Stimulated activated CD4-positive, alpha-beta T cell treated with anti-CD3 and anti-CD28 coated beads, Interleukin-1b, Interleukin-23, amount 100 ng/mL, for 24 hours (primary cell): ENCODE measurements around the gene ATP13A3.

Source experiments
- DNase-seq, 4 experiments: peaks; one replicate each; pipeline ENCODE4 v3.0.0-alpha.2; 2020; ENCODE audit warnings: low read depth in 4 of 4, low spot score in 1 of 4

Gene ATP13A3

GRCh38 chr3:194374935-194375334 lies 111.9 kb downstream of the ATP13A3 start:
- no peak for DNase-seq

- DNase-seq: no peak
Observed at GRCh38 chr3:194373899-194374298, 112.9 kb downstream of the ATP13A3 start.

- no peak for DNase-seq
Observed at GRCh38 chr3:194373028-194373427, 113.8 kb downstream of the ATP13A3 start.

- DNase-seq: no peak
Observed at GRCh38 chr3:194370753-194371152, 116.0 kb downstream of the ATP13A3 start.

DNA sequence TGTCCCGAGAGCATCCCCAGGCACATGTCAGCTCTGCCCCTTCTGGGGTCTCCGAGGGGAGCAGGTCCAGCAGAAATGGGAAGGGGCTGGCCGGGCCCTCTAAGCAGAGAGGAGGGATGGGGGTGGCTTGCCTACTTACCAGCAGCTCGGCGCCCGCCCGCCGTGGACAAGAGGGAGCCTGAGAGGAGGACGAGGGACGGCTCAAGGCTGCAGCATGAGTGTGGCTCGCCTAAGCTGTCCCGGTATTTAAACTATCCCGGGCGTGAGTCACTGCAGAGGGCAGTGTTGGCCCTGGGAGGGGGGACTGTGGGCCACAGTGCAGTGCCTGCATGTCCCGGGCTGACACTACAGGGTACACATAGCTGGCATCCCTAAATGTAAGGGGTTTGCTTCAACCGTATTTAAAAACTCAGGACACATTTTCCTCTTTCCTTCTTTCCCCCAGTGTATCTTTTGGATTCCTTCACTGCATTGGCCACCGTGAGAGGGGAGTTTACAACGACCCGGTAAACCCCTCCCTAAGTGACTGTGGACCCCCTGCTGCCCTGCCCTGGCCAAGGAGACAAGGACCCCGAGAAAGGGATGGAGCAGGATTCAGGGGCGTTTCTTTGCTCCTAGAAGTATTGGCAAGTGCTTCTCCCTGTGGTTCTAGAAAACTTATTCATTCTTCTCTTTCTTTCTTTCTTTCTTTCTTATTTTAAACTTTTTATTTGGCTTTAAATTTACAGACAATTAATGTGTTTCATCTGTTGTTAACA lies 117.1 kb downstream of the ATP13A3 start, which contains the start of gene LRRC15:
TSS of gene LRRC15 (minus strand) at position 222 of the 758 bp plus-strand sequence. CDS start 8,700 bp downstream, outside the sequence.
- no peak for DNase-seq

GRCh38 chr3:194368918-194369317 lies 117.9 kb downstream of the ATP13A3 start:
- no peak for DNase-seq

GRCh38 chr3:194367992-194368841 lies 118.6 kb downstream of the ATP13A3 start:
- no peak for DNase-seq

DNA sequence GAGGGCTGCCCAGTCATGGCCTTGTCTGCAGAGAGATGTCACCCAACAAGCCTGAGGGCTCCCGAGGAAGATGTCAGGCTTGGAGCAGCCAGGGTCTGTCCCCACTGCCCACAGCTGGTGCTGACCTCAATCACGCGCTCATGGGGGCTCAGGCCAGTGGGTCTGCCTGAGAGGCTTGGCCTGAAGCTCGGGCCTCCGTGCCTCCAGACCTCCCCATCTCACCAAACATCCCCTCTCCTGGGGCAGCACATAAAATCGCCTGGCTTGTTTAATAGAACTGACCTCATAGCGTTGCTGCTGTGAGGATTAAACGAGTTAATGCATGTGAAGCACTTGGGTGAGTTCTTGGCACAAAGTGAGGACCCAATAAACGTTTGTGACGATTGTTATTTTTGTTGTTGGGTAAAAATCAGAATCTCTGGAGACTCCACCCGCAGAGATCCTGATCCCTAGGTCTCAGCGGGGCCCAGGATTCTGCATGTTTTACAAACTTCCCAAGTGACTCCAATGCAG lies 120.8 kb downstream of the ATP13A3 start:
- no peak for DNase-seq

GRCh38 chr3:194365526-194365925 lies 121.3 kb downstream of the ATP13A3 start:
- no peak for DNase-seq

GRCh38 chr3:194364652-194365434 lies 122.0 kb downstream of the ATP13A3 start:
- no peak for DNase-seq

DNA sequence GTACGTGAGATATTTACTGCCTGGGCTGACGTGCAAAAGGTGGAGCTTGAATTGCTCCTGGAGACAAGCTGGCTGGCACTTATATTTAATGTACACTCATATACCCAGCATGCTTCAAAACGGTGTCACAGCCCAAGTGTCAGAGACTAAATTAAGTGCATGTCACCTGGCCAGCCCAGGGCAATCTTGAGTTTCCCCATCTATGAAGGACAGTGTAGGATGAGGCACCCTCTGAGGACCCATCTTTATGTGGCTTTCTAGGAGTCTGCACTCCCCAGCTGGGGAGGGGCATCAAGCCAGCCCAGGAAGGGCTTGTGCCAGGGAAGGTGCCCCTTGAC lies 122.5 kb downstream of the ATP13A3 start:
- no peak for DNase-seq

DNA sequence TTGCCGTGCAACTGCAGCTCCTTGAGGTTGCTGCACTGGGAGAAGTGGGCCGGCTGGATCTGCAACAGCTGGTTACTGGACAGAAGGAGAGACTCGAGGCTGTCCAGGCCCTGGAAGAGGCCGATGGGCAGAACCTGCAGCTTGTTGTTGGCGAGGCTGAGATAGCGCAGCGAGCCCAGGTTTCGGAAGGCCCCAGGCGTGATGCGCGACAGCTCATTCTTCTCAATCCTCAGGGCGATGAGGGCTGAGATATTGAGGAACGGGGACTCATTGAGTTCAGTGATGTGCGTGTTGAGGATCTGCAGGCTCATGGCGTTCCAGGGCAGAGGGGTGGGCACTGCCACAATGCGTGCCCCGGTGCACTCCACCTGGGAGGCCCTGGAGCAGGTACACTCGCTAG lies 126.2 kb downstream of the ATP13A3 start:
- no peak for DNase-seq

DNA sequence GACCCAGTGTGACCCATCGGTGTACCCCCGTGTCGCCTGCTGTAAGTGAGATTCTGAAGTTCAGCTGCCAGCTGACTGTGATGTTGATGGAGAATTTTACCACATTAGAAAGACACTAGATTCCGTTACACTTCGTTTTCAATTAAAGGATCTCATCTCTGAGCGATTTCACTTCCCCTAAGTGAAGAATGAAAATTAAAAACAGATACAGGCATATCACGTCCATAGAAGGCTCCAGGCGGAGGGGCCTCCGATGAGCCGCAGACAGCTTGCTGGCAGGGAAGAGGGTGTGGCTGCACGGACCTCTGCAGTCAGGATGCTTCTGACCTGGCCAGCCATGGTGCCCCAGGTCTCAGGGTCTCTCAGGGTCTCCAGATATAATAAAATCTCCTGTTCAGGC lies 129.1 kb downstream of the ATP13A3 start:
- DNase-seq: no peak

DNA sequence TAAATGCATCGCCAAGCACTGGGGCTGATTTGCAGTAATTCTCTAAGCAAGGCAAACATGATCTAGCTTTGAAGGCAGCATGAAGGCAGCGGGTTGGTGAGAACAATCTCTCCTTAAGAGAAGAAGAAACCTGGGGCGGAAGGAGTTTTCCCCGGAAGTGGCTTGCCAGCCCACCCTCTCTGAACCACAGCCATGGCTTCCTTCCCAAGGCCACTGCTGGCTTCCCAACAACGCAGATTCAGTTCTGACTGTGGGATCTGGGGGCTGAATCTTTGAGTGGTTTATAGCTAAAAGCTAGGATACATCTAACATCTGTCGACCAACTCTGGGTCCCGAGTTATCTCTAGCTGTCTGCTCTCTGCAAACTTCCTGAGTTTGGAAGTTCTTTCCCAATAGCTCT lies 131.4 kb downstream of the ATP13A3 start:
- DNase-seq: no peak

GRCh38 chr3:194354315-194354714 lies 132.5 kb downstream of the ATP13A3 start:
- DNase-seq: no peak
